Loucy (cell line): ENCODE data around the gene C14orf180.

Experiments
- H2AFZ ChIP-seq: fragments of 200-600 bp; sonication (generic); 2 replicates; pipeline ENCODE4 v1.6.0; 2016; ENCODE audit warnings: antibody characterized with exemption, mild to moderate bottlenecking, low read length, moderate library complexity
- H3F3A ChIP-seq: fragments of 200-600 bp; 2 replicates; pipeline ENCODE4 v1.6.0; 2016; ENCODE audit warnings: antibody characterized with exemption, low read depth, mild to moderate bottlenecking
- H3K27me3 ChIP-seq: fragments of 200-600 bp; sonication (generic); 2 replicates; pipeline ENCODE4 v1.6.1; 2014; ENCODE audit warnings: low read length, mild to moderate bottlenecking; ENCODE audit not compliant: insufficient read depth, poor library complexity, severe bottlenecking
- H3K36me3 ChIP-seq: fragments of 200-600 bp; sonication (generic); 2 replicates; pipeline ENCODE4 v1.6.1; 2016; ENCODE audit warnings: low read length; ENCODE audit not compliant: insufficient read depth
- H3K4me1 ChIP-seq: fragments of 200-600 bp; sonication (generic); 2 replicates; pipeline ENCODE4 v1.5.1; 2014; ENCODE audit warnings: low read length, mild to moderate bottlenecking; ENCODE audit not compliant: insufficient read depth, poor library complexity, severe bottlenecking
- H3K4me2 ChIP-seq: fragments of 200-600 bp; sonication (generic); 2 replicates; pipeline ENCODE4 v1.6.0; 2014; ENCODE audit warnings: antibody characterized with exemption, low read length, low read depth, mild to moderate bottlenecking; ENCODE audit not compliant: poor library complexity, severe bottlenecking
- H3K4me3 ChIP-seq: fragments of 200-600 bp; sonication (generic); 2 replicates; pipeline ENCODE4 v1.5.1; 2014; ENCODE audit warnings: low read length, mild to moderate bottlenecking, mixed read lengths; ENCODE audit not compliant: poor library complexity, severe bottlenecking
- H3K79me2 ChIP-seq: fragments of 200-600 bp; sonication (generic); 2 replicates; pipeline ENCODE4 v1.6.1; 2014; ENCODE audit warnings: low read length; ENCODE audit not compliant: insufficient read depth
- H3K9ac ChIP-seq: fragments of 200-600 bp; sonication (generic); 2 replicates; pipeline ENCODE4 v1.6.0; 2014; ENCODE audit warnings: mild to moderate bottlenecking, low read depth, low read length, moderate library complexity; ENCODE audit not compliant: poor library complexity, severe bottlenecking
- H3K9me2 ChIP-seq: fragments of 200-600 bp; sonication (generic); replicated peaks from 2 replicates; pipeline ENCODE4 v1.6.1; 2016; ENCODE audit warnings: low read depth, low read length, mixed read lengths
- H3K9me3 ChIP-seq: fragments of 200-600 bp; sonication (generic); 2 replicates; pipeline ENCODE4 v1.6.1; 2014; ENCODE audit warnings: mild to moderate bottlenecking, antibody characterized with exemption, low read length, low read depth; ENCODE audit not compliant: insufficient read depth
- H4K20me1 ChIP-seq: fragments of 200-600 bp; sonication (generic); 2 replicates; pipeline ENCODE4 v1.6.0; 2014; ENCODE audit warnings: antibody characterized with exemption, low read length, mild to moderate bottlenecking; ENCODE audit not compliant: insufficient read depth, poor library complexity, severe bottlenecking
- CTCF ChIP-seq: fragments of 200-600 bp; sonication (generic); conservative IDR thresholded peaks from 2 replicates; pipeline ENCODE4 v1.5.1; 2014; ENCODE audit warnings: mild to moderate bottlenecking, antibody characterized with exemption, low read length
- EZH2phosphoT487 ChIP-seq: fragments of 200-600 bp; IDR thresholded peaks from 2 replicates; pipeline ENCODE4 v1.6.1; 2018; ENCODE audit warnings: antibody characterized with exemption, mild to moderate bottlenecking, moderate library complexity, borderline replicate concordance

Gene C14orf180

DNA sequence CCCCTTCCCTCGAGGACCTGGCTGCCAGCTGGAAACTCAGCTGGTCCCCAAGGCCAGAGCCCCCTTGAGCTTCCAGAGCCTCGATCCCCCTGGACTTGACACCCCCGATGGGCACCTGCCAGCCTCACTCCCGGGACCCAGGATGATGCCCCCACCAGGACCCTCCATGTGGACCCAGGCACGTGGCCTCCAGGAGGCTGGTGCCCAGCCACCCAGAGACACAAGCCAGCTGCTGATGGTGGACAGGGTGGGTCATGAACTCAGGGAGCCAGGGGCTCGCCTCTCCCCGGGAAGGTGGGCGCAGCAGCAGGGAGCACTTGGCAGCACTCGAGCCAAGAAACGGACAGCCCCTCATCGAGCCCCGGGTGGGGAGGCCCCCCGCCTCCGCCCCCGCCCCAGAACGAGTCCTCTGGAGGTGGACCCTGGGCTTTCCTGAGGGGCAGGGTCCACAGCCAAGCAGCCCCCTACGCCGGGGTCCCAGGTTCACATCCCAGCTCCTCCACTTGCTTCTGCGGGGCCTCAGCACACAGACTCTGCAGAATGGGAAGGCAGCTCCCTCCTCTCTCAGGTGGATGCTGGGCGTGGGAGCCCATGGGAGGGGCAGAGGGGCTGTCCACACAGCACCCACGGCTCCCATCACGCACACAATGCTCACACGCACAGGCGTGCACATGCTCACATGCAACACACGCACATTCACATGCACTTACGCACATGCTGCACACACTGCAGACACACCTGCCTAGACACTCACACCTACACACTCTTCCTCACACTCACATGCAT is 12.1 kb downstream of the C14orf180 start:
- Histone ChIP-seq H3K4me2 (no peak overlapping the region), H3K27me3 (no peaks in the 10 kb centered on the region), H3K4me3 (no peak overlapping the region), H3F3A (no peaks in the 10 kb centered on the region), H2AFZ (no peak overlapping the region), H3K4me1 (no peaks in the 10 kb centered on the region), H4K20me1 (no peaks in the 10 kb centered on the region), H3K9me3 (no peaks in the 10 kb centered on the region), H3K79me2 (no peaks in the 10 kb centered on the region), H3K36me3 (no peaks in the 10 kb centered on the region), H3K9ac (no peak overlapping the region), H3K9me2 (no peaks in the 10 kb centered on the region)
- TF ChIP-seq CTCF = no peak
- no peak for TF ChIP-seq EZH2phosphoT487

DNA sequence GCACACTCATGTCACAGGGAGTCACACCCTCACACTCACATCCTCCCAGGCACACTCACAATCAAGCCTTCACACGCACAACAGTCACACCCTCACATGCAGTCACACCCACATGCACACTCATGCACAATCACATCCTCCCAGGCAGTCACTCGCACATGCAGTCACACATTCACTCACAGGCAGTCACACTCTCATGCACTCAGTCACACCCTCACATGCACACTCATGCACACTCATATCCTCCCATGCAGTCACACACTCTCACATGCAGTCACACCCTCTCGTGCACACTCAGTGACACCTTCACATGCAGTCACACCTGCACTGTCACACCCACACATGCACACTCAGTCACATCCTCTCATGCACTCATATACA is 12.7 kb downstream of the C14orf180 start:
- no peaks in the 10 kb centered on the region for H3K9me2 ChIP-seq

GRCh38 chr14:104592785-104593184 is 13.2 kb downstream of the C14orf180 start:
- no peaks in the 10 kb centered on the region for H3K9me2 ChIP-seq
- TF ChIP-seq CTCF (no peak), EZH2phosphoT487 (no peak)
- H2AFZ ChIP-seq = no peak overlapping the region
- no peaks in the 10 kb centered on the region for H3K36me3 ChIP-seq
- H3K4me3 ChIP-seq = no peak overlapping the region
- H3K9me3 ChIP-seq = no peaks in the 10 kb centered on the region
- H3K27me3 ChIP-seq = no peaks in the 10 kb centered on the region
- H4K20me1 ChIP-seq = no peaks in the 10 kb centered on the region
- H3K79me2 ChIP-seq = no peaks in the 10 kb centered on the region
- H3K9ac ChIP-seq = no peak overlapping the region
- H3K4me2 ChIP-seq = no peak overlapping the region
- no peaks in the 10 kb centered on the region for H3K4me1 ChIP-seq
- H3F3A ChIP-seq = no peaks in the 10 kb centered on the region

More for the DNA sequence above, 12.7 kb downstream of the C14orf180 start:
- H3K9ac ChIP-seq = no peak overlapping the region
- no peaks in the 10 kb centered on the region for H3F3A ChIP-seq
- no peaks in the 10 kb centered on the region for H3K36me3 ChIP-seq
- H2AFZ ChIP-seq = no peak overlapping the region
- no peak overlapping the region for H3K4me3 ChIP-seq
- no peaks in the 10 kb centered on the region for H3K9me3 ChIP-seq
- no peak overlapping the region for H3K4me2 ChIP-seq
- H3K27me3 ChIP-seq = no peaks in the 10 kb centered on the region
- TF ChIP-seq EZH2phosphoT487 (no peak), CTCF (no peak)
- no peaks in the 10 kb centered on the region for H4K20me1 ChIP-seq
- no peaks in the 10 kb centered on the region for H3K4me1 ChIP-seq
- H3K79me2 ChIP-seq = no peaks in the 10 kb centered on the region
